ENCODE results near the gene IGF1R.

DNA sequence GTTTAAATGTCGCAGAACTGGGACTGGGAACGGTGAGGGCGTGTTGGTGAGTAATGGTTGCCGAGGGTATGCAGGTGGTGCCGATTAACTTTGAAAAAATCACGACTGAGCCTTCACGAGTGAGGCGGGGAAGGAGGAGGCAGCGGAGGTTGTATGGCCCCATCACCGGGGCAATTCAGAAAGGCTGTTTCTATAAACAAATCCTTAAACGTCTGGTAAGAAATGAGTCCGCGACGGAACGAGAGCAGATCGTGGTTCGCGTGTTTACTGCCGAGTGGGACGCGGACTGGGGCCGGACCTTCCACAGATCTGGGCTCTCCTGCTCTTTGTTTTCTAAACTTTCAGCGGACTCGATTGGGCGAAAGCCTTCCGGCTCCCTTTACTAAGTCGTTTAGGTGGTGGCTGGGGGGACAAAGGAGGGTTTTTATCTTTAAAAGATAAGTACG lies 2.7 kb downstream of the IGF1R start:
- TF ChIP-seq, protein P1, sequence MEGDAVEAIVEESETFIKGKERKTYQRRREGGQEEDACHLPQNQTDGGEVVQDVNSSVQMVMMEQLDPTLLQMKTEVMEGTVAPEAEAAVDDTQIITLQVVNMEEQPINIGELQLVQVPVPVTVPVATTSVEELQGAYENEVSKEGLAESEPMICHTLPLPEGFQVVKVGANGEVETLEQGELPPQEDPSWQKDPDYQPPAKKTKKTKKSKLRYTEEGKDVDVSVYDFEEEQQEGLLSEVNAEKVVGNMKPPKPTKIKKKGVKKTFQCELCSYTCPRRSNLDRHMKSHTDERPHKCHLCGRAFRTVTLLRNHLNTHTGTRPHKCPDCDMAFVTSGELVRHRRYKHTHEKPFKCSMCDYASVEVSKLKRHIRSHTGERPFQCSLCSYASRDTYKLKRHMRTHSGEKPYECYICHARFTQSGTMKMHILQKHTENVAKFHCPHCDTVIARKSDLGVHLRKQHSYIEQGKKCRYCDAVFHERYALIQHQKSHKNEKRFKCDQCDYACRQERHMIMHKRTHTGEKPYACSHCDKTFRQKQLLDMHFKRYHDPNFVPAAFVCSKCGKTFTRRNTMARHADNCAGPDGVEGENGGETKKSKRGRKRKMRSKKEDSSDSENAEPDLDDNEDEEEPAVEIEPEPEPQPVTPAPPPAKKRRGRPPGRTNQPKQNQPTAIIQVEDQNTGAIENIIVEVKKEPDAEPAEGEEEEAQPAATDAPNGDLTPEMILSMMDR (IDR thresholded peaks at IDR 0.05; ENCODE audit: insufficient read depth, low read length), result no peak
- no peak for TF ChIP-seq POLR2AphosphoS5 (IDR thresholded peaks at IDR 0.05; ENCODE audit: low read depth)
- TF ChIP-seq SPI1 (IDR thresholded peaks at IDR 0.05; ENCODE audit: borderline replicate concordance, low read depth), result no peak
- TF ChIP-seq, protein P2, sequence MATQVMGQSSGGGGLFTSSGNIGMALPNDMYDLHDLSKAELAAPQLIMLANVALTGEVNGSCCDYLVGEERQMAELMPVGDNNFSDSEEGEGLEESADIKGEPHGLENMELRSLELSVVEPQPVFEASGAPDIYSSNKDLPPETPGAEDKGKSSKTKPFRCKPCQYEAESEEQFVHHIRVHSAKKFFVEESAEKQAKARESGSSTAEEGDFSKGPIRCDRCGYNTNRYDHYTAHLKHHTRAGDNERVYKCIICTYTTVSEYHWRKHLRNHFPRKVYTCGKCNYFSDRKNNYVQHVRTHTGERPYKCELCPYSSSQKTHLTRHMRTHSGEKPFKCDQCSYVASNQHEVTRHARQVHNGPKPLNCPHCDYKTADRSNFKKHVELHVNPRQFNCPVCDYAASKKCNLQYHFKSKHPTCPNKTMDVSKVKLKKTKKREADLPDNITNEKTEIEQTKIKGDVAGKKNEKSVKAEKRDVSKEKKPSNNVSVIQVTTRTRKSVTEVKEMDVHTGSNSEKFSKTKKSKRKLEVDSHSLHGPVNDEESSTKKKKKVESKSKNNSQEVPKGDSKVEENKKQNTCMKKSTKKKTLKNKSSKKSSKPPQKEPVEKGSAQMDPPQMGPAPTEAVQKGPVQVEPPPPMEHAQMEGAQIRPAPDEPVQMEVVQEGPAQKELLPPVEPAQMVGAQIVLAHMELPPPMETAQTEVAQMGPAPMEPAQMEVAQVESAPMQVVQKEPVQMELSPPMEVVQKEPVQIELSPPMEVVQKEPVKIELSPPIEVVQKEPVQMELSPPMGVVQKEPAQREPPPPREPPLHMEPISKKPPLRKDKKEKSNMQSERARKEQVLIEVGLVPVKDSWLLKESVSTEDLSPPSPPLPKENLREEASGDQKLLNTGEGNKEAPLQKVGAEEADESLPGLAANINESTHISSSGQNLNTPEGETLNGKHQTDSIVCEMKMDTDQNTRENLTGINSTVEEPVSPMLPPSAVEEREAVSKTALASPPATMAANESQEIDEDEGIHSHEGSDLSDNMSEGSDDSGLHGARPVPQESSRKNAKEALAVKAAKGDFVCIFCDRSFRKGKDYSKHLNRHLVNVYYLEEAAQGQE (IDR thresholded peaks at IDR 0.05; ENCODE audit: insufficient replicate concordance, low read depth), result no peak
